Ureter (tissue), 1 donor: ENCODE measurements around the gene TMC4. TPM values are rescaled to one million over a fixed set of nuclear protein-coding genes. Genes with fewer than 3 reads are reported as not detected.
"Not testable (repeated sequence)": the region's sequence is repeated elsewhere in the genome, so short reads cannot be mapped to it uniquely, and the experiment has no call there.

Experiments used
- DNase-seq: peaks from one replicate; pipeline ENCODE4 v3.0.0-alpha.2; 2020; ENCODE audit warnings: low spot score
- total RNA-seq: library from RNA; stranded (reverse); gene quantifications from one replicate; pipeline ENCODE4 v1.2.4, GENCODE V29; 2023
- donor health status: DM: yes; HTN: yes; CAD: no.

The TMC4 gene, protein sequence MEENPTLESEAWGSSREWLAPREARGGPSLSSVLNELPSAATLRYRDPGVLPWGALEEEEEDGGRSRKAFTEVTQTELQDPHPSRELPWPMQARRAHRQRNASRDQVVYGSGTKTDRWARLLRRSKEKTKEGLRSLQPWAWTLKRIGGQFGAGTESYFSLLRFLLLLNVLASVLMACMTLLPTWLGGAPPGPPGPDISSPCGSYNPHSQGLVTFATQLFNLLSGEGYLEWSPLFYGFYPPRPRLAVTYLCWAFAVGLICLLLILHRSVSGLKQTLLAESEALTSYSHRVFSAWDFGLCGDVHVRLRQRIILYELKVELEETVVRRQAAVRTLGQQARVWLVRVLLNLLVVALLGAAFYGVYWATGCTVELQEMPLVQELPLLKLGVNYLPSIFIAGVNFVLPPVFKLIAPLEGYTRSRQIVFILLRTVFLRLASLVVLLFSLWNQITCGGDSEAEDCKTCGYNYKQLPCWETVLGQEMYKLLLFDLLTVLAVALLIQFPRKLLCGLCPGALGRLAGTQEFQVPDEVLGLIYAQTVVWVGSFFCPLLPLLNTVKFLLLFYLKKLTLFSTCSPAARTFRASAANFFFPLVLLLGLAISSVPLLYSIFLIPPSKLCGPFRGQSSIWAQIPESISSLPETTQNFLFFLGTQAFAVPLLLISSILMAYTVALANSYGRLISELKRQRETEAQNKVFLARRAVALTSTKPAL
- total RNA-seq = 155 TPM

DNA sequence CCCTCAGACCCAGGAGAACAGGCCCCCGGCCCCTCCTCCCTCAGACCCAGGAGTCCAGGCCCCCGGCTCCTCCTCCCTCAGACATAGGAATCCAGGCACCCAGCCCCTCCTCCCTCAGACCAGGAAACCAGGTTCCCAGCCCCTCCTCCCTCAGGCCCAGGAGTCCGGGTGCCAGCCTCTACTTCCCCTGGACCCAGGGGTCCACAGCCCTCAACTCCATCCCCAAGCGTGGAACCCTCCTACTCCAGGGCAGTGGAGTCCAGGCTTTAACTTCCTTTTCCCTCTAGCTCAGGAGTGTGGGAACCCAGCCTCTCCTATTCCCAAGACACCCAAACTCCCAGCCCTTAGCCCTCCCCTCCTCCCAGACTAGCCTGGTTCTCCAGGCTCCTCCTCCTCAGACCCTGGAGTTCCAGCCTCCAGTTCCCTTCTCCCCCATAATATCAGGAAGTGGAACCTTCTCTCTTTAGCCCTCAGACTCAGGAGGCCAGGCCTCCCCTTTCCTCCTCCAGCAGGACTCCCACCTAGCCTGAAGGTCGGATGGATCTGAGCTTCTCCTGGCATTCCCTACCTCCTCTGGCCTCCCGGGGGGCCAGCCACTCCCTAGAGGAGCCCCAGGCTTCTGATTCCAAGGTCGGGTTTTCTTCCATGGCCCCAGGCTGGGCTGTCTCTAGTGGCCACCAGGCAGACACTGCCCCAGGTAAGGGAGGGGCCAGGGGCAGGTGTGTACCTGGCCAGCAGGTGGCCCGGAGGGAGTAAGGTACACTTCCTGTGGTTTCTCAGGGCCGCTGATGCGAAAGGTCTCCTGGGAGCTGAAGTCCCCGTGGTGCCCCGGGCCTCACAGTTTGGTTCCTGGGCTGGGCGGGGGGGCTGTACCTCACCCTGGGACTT lies at the start of gene TMC4:
TSS of gene TMC4 (minus strand) at position 690 of the 888 bp plus-strand sequence. CDS start at position 647, 43 bp downstream.
- DNase-seq = peak; percentile 76

DNA sequence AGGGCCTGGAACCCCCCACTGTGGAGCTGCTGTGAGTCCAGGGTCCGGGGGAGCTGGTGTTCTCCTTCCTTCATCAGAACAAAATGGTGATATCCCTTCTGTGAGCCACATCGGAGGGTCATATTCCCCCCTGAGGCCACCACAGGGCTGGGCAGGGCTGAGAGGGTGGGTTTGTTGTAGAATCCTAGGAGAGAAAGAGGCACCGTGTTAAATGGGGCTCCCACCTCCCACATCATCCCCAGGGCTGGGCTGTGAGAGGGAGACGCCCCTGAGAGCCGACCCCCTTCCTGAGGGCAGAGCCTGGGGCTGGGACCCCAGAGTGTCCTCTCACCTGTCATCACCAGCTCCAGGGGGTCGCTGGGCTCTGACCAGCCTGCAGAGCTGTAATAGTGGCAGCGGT lies 49.0 kb upstream of the TMC4 start:
- not testable (repeated sequence) for DNase-seq

DNA sequence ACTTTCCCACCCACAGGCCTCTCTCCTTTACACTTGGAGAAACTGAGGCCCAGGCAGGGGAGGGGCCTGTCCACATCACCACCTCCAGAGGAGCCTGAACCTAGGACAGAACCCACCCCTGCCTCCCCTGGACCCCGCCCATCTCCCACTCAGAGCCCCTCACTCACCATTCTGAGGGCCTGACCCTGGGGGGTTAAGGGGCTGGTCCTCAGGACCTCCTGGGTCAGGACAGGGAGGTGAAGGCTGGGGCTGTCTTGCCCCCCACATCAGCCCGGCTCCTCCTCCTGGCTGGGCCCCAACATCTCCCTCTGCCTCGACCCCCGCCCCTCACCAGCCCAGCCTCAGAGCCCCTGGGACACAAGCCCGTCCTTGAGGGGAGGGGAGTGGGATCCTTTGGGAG lies 46.7 kb upstream of the TMC4 start:
- DNase-seq = not testable (repeated sequence)

DNA sequence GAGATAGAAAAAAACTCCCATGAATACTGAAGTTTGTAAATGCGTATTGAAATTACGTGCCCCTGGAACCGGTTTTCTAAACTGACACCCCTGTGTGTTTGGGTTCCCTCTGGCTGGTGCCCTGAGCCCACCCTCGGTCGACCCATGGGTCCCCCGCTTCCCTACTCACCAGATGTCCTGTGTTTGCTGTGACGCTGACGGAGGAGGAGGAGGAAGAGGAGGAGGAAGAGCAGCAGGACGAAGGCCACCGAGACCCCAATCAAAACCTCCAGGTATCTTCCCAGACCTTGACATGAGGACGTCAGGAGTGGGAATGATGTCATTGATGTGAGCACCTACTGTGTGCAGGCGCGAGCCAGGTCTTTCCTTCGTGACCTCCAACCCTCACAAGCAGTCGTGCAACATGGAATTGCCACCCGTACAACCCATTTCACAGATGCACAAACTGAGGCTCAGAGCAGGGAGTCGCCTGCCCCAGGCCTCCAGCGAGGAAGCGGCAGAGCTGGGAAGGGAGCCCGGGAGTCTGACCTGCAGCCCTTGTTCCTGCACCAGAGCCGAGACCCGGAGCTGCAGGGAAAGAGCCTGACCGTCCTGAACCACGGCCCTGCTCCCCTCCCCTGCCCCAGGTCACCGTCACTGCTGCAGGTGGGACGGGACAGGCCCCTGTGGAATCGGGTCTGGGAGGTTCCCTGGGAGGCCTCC lies 46.2 kb upstream of the TMC4 start:
- DNase-seq = no peak

DNA sequence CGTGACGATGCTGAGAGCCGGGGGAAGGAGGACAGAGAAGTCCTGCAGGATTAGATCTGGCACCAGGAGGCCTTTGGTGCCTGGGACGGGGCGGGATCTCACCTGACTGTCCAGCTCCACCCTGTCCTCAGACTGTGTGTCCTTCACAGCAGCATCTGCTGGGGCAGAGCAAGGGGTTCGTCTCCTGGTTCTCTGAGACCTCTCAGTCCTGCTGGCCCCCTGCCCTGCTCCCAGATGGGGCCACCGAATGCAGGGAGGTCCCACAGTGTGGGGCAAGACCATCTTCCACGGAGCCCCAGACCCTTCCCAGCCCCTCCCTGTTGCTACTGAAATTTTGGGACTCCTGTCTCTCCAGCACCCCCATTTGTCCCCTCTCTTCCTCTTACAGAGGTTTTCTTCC lies 45.3 kb upstream of the TMC4 start:
- DNase-seq = no peak

DNA sequence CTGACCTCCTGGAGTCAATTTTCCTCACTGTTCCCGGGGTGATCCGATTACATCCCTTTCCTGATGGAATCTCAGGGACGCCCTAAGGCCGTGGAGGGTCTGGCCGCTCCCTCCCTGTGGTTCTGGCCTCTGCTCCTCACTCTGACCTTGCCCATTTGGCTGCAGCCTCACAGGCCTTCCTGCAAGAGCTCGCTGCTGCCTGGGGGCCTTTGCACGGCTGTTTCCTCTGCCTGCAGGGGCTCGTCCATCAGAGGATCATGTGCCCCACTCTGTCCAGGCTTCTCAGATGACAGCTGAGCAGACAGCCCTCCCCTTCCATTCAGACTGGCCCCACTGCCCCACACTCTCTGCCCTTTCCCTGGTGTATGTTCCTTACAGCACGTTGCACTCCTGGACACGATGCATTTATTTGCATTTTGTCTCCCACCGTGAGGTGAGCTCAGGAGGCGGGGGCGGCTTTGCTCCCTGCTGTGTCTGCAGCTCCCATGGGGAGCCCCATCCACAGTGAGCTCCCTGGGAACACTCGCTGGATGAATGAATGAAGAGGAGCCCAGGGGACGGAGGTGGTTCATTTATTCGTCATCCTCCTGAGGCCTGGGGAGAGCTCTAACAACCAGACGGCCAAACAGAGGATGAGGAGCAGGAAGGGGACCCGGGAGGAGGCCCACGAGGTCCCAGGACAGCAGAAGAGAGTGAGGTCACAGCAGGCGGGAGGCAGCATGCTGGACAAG lies 44.7 kb upstream of the TMC4 start:
- not testable (repeated sequence) for DNase-seq

DNA sequence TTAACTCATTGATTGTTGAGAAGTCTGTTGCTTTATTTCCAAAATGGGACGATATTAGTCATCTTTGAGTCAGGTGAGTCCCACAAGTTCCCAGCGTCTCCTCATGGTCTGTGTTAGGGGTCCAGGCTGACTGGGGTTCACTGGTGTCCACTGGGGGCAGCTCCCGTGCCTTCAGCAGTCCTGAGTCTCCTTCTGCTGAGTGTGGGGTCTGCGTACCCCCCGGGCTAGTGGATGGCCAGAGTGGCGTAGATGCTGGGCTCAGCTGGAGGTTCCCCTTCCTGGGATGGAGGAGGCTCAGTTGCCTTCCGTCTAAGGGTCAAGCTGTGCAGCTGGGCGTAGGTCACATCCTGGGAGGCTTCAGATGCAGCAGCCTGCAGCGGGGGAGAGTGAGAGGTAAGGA lies 43.9 kb upstream of the TMC4 start:
- DNase-seq = no peak

DNA sequence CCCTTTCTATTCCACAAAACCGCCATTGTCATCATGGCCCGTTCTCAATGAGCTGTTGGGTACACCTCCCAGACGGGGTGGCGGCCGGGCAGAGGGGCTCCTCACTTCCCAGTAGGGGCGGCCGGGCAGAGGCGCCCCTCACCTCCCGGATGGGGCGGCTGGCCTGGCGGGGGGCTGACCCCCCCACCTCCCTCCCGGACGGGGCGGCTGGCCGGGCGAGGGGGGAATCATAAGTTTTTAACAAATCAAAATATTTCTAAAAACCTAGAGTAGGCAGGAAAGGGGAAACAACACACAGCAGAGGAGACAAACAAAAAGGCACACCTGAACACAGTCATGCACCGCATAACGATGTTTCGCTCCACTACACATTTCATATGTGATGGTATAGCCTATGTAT lies 41.8 kb upstream of the TMC4 start:
- not testable (repeated sequence) for DNase-seq

DNA sequence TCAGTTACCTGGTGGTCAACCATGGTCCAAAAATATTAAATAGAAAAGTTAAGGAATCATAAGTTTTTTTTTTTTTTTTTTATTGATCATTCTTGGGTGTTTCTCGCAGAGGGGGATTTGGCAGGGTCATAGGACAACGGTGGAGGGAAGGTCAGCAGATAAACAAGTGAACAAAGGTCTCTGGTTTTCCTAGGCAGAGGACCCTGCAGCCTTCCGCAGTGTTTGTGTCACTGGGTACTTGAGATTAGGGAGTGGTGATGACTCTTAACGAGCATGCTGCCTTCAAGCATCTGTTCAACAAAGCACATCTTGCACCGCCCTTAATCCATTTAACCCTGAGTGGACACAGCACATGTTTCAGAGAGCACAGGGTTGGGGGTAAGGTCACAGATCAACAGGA lies 41.3 kb upstream of the TMC4 start:
- DNase-seq = not testable (repeated sequence)

DNA sequence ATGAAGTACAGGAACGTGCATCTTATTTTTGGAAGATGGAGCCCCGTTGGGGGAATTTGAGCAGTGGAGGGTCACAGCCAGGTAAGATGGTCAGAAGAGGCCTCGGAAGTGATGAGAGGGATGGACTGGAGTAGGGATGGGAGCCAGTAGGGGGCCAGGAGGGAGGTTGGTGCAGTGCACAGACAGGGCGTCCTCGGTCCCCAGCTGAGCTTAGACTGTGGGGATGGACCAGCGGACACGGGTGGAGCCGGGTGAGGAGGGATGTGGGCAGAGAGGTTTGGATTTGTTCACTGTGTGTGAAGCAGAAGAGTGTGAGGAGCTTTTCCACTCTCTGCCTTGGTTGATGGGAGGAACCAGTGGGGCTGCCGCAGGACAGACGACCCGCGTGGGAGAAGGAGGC lies 38.3 kb upstream of the TMC4 start:
- DNase-seq = no peak

DNA sequence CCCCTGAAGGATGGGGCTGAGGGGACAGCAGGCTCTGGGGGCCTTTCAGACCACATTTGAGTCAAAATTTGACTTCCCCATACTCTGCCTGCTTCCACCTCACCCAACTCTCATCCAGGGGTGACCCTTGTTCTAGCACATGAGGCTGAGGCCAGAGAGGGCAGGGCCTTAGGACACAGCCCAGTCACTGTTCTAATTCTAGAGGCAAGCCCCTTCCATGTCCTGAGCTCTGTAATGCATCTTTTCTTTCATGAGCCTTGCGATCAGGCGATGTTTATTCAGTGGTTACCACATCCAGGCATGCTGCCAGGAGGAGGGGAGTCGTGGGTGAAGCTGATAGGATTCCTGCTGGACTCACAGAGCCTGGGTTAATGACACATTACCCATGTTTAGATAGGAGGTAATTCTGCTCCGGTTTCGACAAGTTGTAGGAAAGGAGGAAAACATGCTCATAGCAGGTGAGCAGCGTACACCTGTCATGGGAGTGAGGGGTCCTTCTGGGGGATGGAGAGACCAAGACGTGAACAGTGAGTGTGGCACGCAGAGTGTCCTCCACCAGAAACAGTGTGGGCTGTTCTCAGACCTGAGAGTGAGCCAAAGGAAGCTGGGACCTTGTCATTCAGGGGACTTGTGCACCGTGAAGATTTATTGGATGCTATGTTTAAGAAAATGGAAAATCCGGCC lies 37.0 kb upstream of the TMC4 start:
- peak; percentile 94 for DNase-seq

DNA sequence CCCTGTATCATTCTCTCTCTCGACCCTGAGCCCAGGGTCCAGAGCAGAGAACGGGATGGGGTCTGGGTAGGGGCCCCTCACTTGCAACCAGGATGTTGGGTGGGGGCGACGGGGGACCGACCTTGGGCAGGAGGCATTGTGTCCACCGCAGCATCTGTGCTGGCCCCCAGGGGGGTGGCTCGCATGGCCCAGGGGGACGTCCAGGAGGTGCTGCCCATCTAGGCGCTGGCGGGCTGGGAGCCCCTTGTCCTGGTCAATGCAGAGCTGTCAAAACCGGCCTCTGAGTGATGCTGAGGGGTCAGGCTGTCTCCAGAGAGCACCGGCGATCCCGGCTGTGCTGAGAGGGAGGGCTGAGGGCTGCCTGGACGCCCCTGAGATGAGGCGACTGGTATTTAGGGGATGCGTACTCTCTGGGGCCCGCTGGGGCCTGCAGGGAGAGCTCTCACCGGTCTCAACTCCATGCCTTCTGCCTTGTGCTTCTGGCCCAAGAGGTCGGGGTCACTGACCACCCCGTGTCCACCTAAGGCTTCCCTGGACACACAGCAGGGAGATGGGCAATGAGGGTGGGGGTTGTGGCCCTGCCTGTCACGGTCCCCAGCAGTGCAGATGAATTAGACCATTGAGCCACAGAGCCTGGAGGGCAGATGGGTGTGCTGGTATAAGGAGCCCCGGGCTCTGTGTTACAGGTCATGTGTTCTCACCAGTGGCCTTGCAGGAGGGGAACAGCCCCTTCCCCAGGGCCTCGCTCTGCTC lies 36.3 kb upstream of the TMC4 start:
- DNase-seq = no peak

DNA sequence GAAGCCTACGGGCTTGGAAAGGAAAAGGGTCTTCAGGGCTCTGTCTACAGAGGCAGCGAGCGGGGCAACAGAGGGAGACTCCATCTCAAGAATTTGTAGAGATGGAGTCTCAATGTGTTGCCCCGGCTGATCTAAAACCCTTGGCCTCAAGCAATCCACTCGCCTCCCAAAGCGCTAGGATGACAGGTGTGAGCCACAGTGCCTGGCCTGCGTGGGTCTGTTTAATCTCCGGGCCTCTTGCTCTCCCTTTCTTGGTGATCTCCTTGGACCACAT lies 35.8 kb upstream of the TMC4 start:
- no peak for DNase-seq

DNA sequence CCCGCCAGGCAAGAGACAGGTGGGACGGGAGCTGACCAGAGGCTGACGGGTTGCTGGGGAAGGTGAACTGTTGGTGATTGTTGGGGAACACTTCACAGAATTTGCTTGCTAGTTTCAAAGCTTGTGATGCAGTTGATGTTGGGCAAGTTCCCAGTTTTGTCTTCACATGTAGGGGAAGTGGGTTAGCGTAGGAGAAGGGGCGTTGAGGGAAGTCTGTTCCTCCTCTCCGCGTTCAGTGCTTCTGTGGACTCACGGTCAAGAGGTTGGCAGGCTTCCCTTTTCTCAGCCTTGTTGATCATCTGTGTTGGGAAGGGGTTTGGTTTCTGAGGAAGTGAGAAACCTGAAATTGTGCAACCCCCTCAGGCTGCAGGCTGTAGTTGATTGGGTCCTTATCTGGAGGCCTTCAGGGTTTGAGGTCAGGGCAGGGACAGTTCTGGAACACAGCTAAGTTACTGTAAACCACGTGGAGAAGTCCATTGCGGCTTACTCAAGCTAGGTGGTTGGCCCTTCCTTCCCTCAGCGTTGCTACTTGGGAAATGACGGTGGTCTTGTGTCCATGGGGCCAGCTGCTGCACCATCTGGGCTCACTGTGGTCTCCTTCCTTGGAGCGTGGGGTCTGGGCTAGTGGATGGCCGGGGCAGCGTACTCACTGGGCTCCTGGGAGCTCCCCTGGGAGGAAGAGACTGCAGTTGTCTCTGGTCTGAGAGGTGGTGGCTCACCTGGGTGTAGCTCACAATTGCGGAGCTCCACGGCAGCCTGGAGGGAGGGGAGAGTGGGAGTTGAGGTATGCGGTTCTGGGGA lies 35.2 kb upstream of the TMC4 start:
- DNase-seq = peak; percentile 63

DNA sequence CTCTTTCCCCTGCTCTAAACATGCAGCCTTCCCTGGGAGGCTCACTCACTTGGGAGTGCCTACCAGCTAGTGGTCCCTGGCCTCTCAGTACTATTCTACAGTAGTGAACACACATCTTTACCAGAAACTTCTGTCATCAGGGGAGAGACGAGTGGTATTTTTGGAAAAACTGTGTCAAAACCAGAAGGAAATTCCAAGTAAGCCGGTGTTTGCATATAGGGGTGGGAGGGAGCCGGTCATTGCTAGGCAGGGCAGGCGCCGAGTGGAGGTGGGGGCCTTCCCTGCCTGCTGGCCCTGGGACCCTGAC lies 34.7 kb upstream of the TMC4 start:
- DNase-seq = no peak

DNA sequence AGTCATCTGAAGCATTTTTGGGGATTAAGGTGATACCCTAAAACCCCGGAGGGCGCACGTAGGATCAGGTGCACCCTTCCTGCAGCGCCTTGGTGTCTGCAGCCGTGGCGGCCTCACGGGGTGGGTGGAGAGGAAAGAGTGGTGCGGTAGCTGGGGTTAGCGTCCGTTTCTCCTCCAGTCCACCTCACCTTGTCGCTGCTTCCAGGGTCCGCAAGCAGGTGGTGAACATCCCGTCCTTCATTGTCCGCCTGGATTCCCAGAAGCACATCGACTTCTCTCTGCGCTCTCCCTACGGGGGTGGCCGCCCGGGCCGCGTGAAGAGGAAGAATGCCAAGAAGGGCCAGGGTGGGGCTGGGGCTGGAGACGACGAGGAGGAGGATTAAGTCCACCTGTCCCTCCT lies 34.2 kb upstream of the TMC4 start:
- not testable (repeated sequence) for DNase-seq

DNA sequence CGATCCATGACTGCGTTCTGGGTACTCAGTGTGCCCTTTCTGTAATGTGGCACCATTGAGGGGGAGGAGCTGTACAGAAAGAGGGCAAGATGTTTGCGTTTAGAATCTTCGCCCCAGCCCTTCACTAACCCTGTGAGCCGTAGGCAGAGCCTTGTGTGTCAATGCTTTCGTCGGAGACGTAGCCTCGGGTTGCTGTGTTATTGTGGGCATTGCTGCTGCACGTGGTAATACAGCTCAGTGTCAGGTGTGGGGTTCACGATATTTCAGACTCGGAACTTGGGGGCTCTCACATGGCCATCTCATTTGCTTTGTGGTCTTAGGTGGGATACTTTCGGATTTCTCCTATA lies 33.8 kb upstream of the TMC4 start:
- no peak for DNase-seq

DNA sequence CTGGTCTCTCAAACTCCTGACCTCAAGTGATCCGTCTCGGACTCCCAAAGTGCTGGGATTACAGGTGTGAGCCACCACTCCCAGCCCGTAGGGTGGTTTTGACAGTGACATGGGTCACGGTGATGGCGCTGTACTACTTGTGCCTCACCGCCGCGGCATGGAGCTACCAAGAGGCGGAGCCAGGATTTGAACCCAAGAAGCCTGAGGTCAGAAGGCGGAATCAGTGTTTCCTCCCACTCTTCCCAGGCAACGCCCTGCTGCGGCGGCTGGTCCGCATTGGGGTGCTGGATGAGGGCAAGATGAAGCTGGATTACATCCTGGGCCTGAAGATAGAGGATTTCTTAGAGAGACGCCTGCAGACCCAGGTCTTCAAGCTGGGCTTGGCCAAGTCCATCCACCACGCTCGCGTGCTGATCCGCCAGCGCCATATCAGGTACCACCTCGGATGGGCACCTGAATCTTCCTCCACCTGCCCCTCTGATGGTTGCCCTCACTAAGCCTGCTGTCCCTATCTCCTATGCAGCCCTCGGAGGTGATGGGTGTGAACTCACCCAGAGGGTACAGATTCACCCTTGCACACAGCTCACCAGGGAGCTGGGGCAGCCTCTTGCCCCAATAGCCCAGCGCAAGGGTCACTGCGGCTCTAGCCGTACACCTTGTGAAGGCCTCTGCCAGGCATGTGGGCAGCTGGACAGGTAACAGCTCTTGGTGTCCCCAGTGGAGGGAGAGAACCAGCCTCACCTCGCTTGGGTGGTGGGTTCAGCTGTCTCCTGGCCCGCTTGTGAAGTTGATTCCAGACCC lies 33.3 kb upstream of the TMC4 start:
- no peak for DNase-seq
